ENCODE data around the gene DUSP22.
"Not testable (repeated sequence)": the region's sequence is repeated elsewhere in the genome, so short reads cannot be mapped to it uniquely, and the experiment has no call there.

Gene DUSP22

DNA sequence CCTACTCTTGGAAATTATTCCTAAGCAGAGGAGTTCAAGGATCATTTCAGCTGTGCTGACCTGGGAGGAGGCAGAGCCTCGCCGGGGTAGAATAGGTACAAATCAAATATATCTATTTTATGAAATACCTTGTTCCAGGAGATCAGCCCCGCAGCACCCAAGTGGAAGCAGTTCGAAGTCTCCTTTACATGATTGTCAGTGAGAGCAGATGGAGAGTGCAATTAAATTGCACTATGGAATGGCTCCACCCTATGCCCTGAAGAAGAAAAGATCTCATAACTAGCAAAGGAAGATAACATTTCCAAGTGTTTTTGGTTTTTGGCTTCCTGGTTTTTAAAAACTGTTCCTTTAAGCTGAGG is 31.4 kb downstream of the DUSP22 start:
- DNase-seq (ENCODE audit: low read depth, low spot score), result no peak

GRCh38 chr6:324116-324728 is 31.9 kb downstream of the DUSP22 start:
- no peak for DNase-seq (ENCODE audit: low read depth, low spot score)

- DNase-seq (ENCODE audit: low read depth, low spot score), result no peak
Observed at GRCh38 chr6:324729-325125, 32.4 kb downstream of the DUSP22 start.

DNA sequence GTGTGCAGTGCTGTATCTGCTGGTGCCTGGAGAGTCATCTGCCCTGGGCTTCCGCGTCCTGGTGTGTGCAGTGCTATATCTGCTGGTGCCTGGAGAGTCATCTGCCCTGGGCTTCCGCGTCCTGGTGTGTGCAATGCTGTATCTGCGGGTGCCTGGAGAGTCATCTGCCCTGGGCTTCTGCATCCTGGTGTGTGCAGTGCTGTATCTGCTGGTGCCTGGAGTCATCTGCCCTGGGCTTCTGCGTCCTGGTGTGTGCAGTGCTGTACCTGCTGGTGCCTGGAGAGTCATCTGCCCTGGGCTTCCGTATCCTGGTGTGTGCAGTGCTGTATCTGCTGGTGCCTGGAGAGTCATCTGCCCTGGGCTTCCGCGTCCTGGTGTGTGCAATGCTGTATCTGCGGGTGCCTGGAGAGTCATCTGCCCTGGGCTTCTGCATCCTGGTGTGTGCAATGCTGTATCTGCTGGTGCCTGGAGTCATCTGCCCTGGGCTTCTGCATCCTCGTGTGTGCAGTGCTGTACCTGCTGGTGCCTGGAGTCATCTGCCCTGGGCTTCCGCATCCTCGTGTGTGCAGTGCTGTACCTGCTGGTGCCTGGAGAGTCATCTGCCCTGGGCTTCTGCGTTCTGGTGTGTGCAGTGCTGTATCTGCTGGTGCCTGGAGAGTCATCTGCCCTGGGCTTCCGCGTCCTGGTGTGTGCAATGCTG is 33.0 kb downstream of the DUSP22 start:
- not testable (repeated sequence) for DNase-seq (ENCODE audit: low read depth, low spot score)

- DNase-seq (ENCODE audit: low read depth, low spot score), result not testable (repeated sequence)
Observed at GRCh38 chr6:326066-326465, 33.8 kb downstream of the DUSP22 start.

GRCh38 chr6:326896-327537 is 34.7 kb downstream of the DUSP22 start:
- DNase-seq (ENCODE audit: low read depth, low spot score), result no peak

DNA sequence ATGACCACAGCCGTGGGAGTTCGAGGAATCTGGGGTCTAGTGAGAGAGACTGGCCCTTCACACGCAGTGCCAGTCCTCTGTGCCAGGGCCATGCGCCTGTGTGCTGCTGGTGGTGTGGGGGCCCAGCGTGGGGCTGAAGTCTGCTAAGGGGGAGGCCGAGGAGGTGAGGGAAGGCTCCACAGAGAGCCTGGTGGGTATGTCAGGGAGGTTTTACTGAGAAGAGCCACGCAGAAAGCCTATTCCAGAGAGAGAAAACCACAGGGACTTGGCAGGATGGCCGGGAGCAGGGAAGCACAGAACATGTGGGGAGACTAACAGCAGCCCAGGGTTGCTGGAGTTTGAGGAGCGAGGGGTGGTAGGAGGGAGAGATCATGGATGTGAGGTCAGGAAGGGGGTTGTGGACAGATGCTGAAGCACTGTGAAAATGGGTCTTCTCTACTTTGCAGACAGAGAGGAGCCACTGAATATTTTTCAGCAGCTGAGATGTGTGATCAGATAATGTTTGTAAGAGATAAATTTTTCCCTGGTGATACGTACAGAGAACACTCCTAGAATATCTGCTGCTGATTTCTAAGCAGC is 35.3 kb downstream of the DUSP22 start:
- no peak for DNase-seq (ENCODE audit: low read depth, low spot score)

GRCh38 chr6:328136-328670 is 35.9 kb downstream of the DUSP22 start:
- no peak for DNase-seq (ENCODE audit: low read depth, low spot score)

- no peak for DNase-seq (ENCODE audit: low read depth, low spot score)
Observed at GRCh38 chr6:328924-329323, 36.6 kb downstream of the DUSP22 start.

- no peak for DNase-seq (ENCODE audit: low read depth, low spot score)
Observed at GRCh38 chr6:329888-330691, 37.8 kb downstream of the DUSP22 start.

GRCh38 chr6:330948-331347 is 38.7 kb downstream of the DUSP22 start:
- DNase-seq (ENCODE audit: low read depth, low spot score), result no peak

- DNase-seq (ENCODE audit: low read depth, low spot score), result no peak
Observed at GRCh38 chr6:331622-332521, 39.6 kb downstream of the DUSP22 start.

DNA sequence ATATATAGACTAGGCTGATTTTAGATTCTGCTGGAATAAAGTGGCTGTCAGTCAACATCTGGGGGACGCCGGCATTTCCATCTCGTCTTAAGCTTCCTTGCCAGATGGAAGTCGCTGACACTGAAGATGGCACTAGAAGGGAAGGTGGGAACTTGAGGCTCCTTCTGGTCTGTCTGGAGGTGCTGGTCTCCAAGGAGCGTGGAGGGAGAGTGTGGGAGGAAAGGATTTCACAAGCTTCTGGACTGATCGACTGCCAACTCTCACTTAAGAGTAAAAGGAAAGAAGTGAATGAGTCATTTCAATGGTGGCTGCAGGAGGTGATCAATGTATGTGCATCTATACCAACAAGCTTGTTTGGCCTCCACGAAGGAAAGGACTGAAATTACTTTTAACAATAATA is 40.4 kb downstream of the DUSP22 start:
- no peak for DNase-seq (ENCODE audit: low read depth, low spot score)

GRCh38 chr6:333379-334002 is 41.2 kb downstream of the DUSP22 start:
- no peak for DNase-seq (ENCODE audit: low read depth, low spot score)

GRCh38 chr6:334536-335510 is 42.5 kb downstream of the DUSP22 start:
- no peak for DNase-seq (ENCODE audit: low read depth, low spot score)

GRCh38 chr6:335572-335971 is 43.3 kb downstream of the DUSP22 start:
- DNase-seq (ENCODE audit: low read depth, low spot score), result no peak

DNA sequence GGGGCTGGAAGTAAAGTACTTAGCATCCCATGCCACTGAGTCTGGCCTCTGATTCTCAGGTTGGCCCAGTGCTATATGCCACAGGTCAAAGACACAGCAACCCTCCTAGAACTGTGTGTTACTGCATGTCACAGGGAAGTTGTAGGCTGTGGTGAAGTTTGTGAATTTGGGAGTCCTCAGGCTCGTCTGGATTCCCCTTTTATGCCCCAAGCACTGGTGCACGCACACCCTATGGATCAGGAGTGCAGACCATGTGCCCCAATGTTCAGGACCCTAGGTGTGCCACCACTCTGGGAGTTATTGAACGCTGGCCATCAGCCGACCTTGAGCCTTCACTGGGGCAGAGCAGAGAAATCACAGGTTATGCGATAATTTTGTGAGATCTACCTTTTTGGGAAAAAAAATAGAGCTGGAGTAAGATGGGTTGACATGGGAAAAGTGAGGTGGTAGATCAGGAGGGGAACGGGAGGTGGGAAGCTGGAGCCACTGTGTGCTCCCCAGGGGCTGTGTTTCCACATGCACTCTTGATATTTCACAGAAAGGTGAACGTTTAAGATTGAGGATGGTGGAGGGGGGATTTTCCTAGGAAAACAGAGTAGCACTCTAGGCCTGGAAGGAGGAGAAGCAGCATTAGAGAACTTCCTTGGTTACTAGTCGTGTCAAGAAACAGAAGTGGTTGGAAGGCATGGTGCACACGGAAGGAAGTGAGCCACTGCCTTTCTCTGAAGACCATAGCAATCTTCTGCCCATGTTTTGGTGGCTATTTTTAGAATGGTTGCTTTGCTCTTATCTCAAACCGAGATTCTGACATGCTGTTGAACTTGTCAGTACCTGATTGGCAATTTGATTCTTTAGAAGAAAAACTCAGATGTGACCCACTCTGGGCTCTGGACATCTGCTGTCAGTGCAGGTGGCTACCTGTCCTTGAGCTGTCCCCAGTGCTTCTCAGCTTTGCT is 44.1 kb downstream of the DUSP22 start:
- DNase-seq (ENCODE audit: low read depth, low spot score), result no peak

All from activated CD4-positive, CD25-positive, alpha-beta regulatory T cell treated with anti-CD3 and anti-CD28 coated beads, Interleukin-2, amount 50 U/mL, for 16 hours (primary cell).